Thyroid gland (tissue), 4 donors: ENCODE data around the gene GOLGA5. TPM values are rescaled to one million over a fixed set of nuclear protein-coding genes. Genes with fewer than 3 reads are reported as not detected.
"Not testable (repeated sequence)": the region's sequence is repeated elsewhere in the genome, so short reads cannot be mapped to it uniquely, and the experiment has no call there.

ENCODE experiments used
- DNase-seq, 2 donors: peaks; one replicate each; pipeline ENCODE4 v3.0.0-alpha.2; 2019
- H3K27ac ChIP-seq, 3 donors: fragments of 200-600 bp; sonication (generic); 1 replicate in 2 of 3; 2 replicates in 1 of 3; pipeline ENCODE4 v1.5.1; 2016 to 2019; ENCODE audit warnings: mild to moderate bottlenecking in 1 of 3, moderate library complexity in 1 of 3
- H3K27me3 ChIP-seq: fragments of 200-600 bp; sonication (generic); one replicate; pipeline ENCODE4 v1.5.1; 2019
- H3K36me3 ChIP-seq, 2 donors: fragments of 200-600 bp; sonication (generic); one replicate each; pipeline ENCODE4 v1.5.1; 2016 to 2019
- H3K4me1 ChIP-seq, 2 donors: fragments of 200-600 bp; sonication (generic); one replicate each; pipeline ENCODE4 v1.5.1; 2017 to 2019
- H3K4me3 ChIP-seq, 3 donors: fragments of 200-600 bp; sonication (generic); replicated peaks in 1 of 3; 1 replicate in 2 of 3; 2 replicates in 1 of 3; pipeline ENCODE4 v1.5.1; 2016; ENCODE audit warnings: mild to moderate bottlenecking in 1 of 3
- H3K9me3 ChIP-seq: fragments of 200-600 bp; sonication (generic); one replicate; pipeline ENCODE4 v1.5.1; 2017
- POLR2A ChIP-seq, 2 donors: fragments of 450-650 bp; IDR thresholded peaks; one replicate each; pipeline ENCODE4 v1.6.1; 2017; ENCODE audit warnings: antibody characterized with exemption in 2 of 2, mild to moderate bottlenecking in 2 of 2, moderate library complexity in 1 of 2
- WGBS, 2 donors: methylation state at CpG; one replicate each; pipeline ENCODE4 v1.1.5; 2017; 5-methylcytosine and 5-hydroxymethylcytosine counted together
- intact Hi-C: fragments of 100-400 bp; cut with DNase I; formaldehyde crosslinking; loops from one replicate; pipeline ENCODE4 v1.15.1; 2023
- total RNA-seq, 4 donors: library from RNA; depleted of rRNA; stranded (reverse); fragments of >200 nt; gene quantifications; one replicate each; pipeline ENCODE4 v1.2.3, GENCODE V29; 2016
- TF ChIP-seq, protein P1 (sequence below), 6 experiments: fragments of 200-600 bp in 3 of 6; fragments of 450-650 bp in 3 of 6; sonication (generic) in 3 of 6; IDR thresholded peaks; one replicate each; pipeline ENCODE4 v1.5.1; 2016 to 2019; ENCODE audit warnings: antibody characterized with exemption in 6 of 6, mild to moderate bottlenecking in 2 of 6, inconsistent platforms in 1 of 6, moderate library complexity in 1 of 6

GOLGA5 gene
- total RNA-seq, 4 donors from 2014 or later = 54.5 to 58.2 (median 57.6) TPM

DNA sequence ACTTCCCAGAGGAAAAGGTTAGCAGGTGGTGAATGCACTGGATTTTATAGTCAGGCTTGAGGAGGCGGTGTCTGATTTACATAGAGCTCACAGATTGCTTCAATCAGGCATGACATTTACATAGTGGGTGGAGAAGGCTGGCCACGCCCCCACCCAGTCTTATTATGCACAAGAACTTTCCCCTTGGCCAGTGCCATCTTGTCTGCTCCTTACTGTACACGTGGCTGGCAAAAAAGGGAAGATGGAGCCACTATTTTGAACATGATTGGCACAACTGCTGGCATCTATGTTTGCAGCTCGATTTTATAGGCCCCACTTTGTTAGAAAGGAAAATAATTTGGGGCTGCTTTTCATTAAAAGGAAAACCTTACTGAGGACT lies 34.8 kb upstream of the GOLGA5 start:
- Histone ChIP-seq H3K9me3 (no peaks in the 10 kb centered on the region), H3K4me1 (peaks cover 22 to 37% of the 10 kb centered on the region in 2 donors), H3K36me3 (no peaks in the 10 kb centered on the region), H3K4me3 (no peak overlapping the region), H3K27ac (no peak overlapping the region), H3K27me3 (no peaks in the 10 kb centered on the region)
- intact Hi-C loops = no loop called here
- 82 to 85% methylated on average over 4 of the region's 4 CpGs for WGBS, 2 donors
- DNase-seq = peak in 1 of 2 donors; percentile 29
- no peak for TF ChIP-seq POLR2A (IDR thresholded peaks at IDR 0.05)
- TF ChIP-seq, protein P1, sequence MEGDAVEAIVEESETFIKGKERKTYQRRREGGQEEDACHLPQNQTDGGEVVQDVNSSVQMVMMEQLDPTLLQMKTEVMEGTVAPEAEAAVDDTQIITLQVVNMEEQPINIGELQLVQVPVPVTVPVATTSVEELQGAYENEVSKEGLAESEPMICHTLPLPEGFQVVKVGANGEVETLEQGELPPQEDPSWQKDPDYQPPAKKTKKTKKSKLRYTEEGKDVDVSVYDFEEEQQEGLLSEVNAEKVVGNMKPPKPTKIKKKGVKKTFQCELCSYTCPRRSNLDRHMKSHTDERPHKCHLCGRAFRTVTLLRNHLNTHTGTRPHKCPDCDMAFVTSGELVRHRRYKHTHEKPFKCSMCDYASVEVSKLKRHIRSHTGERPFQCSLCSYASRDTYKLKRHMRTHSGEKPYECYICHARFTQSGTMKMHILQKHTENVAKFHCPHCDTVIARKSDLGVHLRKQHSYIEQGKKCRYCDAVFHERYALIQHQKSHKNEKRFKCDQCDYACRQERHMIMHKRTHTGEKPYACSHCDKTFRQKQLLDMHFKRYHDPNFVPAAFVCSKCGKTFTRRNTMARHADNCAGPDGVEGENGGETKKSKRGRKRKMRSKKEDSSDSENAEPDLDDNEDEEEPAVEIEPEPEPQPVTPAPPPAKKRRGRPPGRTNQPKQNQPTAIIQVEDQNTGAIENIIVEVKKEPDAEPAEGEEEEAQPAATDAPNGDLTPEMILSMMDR (IDR thresholded peaks at IDR 0.05) = no peak

DNA sequence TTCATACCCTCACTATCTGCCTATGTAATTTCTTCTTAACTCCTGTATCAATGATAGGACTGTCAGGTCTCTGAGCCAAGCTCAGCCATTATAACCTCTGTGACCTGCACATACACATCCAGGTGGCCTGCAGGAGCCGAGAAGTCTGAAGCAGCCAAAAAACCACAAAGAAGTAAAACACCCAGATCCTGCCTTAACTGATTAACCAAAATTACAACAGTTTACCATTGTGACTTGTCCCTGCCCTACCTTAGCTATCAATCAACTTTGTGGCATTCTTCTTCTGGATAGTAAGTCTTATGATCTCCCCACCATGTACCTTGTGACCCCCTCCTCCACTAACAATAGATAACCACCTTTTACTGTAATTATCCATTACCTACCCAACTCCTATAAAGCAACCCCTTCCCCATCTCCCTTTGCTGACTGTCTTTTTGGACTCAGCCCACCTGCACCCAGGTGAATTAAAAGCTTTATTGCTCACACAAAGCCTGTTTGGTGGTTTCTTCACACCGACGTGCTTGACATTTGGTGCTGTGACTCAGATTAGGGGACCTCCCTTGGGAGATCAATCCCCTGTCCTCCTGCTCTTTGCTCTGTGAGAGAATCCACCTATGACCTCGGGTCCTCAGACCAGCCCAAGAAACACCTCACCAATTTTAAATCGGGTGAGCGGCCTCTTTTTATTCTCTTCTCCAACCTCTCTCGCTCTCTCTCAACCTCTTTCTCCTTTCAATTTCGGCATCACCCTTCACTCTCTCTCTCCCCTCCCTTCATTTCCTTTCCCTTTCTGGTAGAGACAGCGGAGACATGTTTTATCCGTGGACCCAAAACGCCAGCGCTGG lies 34.2 kb upstream of the GOLGA5 start:
- intact Hi-C loops = no loop called here
- no peaks in the 10 kb centered on the region for H3K9me3 ChIP-seq
- WGBS, 2 donors = 84 to 88% methylated on average over 12 of the region's 12 CpGs
- H3K4me1 ChIP-seq = peaks cover 22 to 41% of the 10 kb centered on the region in 2 donors
- TF ChIP-seq POLR2A (IDR thresholded peaks at IDR 0.05) = no peak
- TF ChIP-seq, protein P1 (IDR thresholded peaks at IDR 0.05) = no peak
- DNase-seq = no peak
- no peak overlapping the region for H3K4me3 ChIP-seq
- no peaks in the 10 kb centered on the region for H3K36me3 ChIP-seq
- no peaks in the 10 kb centered on the region for H3K27me3 ChIP-seq
- no peak overlapping the region for H3K27ac ChIP-seq

DNA sequence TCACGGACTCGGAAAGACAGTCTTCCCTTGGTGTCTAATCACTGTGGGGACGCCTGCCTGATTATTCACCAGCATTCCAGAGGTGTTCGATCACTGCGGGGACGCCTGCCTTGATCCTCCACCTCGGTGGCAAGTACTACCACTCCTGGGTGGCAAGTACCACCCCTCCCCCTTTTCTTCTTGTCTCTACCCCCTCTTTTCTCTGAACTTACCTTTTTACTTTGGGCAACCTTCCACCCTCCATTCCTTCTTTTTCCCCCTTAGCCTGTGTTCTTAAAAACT lies 33.6 kb upstream of the GOLGA5 start:
- peak in 1 of 2 donors; percentile 22 for DNase-seq
- H3K4me1 ChIP-seq = peaks cover 22 to 39% of the 10 kb centered on the region in 2 donors
- no peak overlapping the region for H3K27ac ChIP-seq
- 64 to 65% methylated on average over 7 of the region's 7 CpGs for WGBS, 2 donors
- no peaks in the 10 kb centered on the region for H3K9me3 ChIP-seq
- H3K4me3 ChIP-seq = no peak overlapping the region
- H3K36me3 ChIP-seq = no peaks in the 10 kb centered on the region
- intact Hi-C loops = no loop called here
- H3K27me3 ChIP-seq = no peaks in the 10 kb centered on the region
- TF ChIP-seq POLR2A (IDR thresholded peaks at IDR 0.05) = no peak
- TF ChIP-seq, protein P1 (IDR thresholded peaks at IDR 0.05) = no peak

DNA sequence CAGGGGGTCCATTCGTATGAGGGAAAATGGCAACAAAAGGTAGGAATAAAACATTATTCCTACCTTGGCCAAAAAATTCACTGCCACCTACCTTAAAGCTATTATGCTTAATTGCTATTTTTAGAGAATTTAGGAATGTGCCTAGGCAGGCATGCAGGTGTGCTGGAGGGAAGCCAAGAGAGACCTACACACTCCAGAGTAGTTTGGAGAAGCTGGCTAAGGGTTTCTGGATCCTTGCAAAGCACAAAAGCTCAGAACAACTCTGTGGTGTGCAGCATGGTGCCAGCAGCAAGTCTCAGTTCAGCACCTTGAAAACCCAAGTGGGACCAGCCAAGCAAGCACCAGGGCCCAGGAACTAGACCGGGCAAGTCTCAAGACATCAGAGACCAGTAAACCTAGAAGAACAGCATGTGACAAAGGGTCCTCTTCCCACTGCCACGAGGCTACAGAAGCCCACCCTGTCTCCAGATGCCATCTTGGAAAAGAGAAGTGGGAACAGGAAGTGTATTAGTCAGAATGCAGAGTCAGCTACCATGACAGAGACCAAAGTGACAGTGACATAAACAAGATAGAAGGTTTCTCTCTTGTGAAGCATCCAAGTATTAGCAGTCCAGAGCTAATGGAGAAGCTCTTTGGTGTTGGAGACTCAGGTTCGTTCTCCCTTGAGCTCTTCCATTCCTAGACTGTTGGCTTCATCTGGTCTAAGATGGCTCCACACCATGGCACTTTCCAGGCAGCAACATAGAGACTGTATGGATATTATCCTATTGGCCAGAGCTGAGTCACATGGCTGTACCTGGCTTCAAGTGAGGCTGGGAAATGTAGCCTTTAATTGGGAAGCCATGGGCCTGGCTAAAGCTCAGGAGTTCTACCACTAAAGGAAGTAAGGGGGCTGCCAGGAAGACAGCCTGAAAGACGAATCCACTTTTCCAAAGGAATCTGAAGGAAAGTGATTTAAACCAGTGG lies 30.2 kb upstream of the GOLGA5 start:
- intact Hi-C loops, H3K27me3 ChIP-seq, H3K4me3 ChIP-seq, H3K9me3 ChIP-seq, H3K36me3 ChIP-seq: not testable (repeated sequence)
- peak overlapping the region in 2 of 3 donors; percentile 9 to 21 for H3K27ac ChIP-seq
- H3K4me1 ChIP-seq = peaks cover 25 to 43% of the 10 kb centered on the region in 2 donors
- peak; percentile 75 to 78 for DNase-seq
- 33 to 38% methylated on average over 3 of the region's 5 CpGs for WGBS, 2 donors

DNA sequence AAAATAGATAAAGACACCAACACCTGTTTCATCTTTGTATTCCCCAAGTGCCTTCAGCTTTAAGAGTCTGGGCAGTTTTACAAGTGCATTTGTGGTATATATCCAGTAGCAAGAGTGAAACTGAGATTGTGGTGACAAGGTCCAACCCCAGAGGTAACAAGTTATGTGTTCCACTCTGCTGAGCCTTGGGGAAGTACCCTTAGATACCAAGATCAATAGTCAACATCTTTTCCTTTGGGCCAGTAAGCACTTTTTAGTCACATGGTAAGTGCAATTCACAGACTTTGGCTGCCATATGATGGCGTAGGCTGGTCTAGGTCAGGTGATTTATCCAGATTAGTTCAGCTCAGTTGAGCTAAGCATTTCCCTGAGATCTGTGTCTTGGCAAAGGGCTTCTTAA lies 25.9 kb upstream of the GOLGA5 start:
- DNase-seq, H3K9me3 ChIP-seq, H3K36me3 ChIP-seq, H3K27me3 ChIP-seq, intact Hi-C loops, H3K4me3 ChIP-seq: not testable (repeated sequence)
- Histone ChIP-seq H3K27ac (peak overlapping the region; percentile 40 to 61 (median 49)), H3K4me1 (peaks cover 3 to 19% of the 10 kb centered on the region in 2 donors)
- 57 to 67% methylated on average over 1 of the region's 1 CpG for WGBS, 2 donors
